Measurements from ENCODE around the gene ATXN10.
"Not testable (repeated sequence)": the region's sequence is repeated elsewhere in the genome, so short reads cannot be mapped to it uniquely, and the experiment has no call there.

Gene ATXN10

DNA sequence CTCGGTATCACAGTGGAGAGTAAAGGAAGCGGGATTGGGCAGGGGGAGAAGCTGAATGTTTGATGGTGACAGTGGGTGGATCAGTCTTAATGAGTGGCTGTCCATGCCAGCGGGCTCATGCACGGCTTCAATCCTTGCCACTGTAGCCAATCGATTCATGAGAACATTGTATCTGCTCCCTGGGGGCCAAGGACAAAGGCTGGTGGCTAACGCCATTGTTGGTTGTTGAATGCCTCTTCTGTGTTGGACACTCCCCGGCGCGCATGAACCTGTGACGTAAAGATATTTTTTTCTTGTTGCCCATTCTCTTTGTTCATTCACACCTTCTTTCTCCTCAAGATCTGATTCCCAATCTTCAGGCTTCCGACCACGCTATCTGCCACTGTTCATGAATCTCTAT lies 20.9 kb upstream of the ATXN10 start:
- TF ChIP-seq, protein P1, sequence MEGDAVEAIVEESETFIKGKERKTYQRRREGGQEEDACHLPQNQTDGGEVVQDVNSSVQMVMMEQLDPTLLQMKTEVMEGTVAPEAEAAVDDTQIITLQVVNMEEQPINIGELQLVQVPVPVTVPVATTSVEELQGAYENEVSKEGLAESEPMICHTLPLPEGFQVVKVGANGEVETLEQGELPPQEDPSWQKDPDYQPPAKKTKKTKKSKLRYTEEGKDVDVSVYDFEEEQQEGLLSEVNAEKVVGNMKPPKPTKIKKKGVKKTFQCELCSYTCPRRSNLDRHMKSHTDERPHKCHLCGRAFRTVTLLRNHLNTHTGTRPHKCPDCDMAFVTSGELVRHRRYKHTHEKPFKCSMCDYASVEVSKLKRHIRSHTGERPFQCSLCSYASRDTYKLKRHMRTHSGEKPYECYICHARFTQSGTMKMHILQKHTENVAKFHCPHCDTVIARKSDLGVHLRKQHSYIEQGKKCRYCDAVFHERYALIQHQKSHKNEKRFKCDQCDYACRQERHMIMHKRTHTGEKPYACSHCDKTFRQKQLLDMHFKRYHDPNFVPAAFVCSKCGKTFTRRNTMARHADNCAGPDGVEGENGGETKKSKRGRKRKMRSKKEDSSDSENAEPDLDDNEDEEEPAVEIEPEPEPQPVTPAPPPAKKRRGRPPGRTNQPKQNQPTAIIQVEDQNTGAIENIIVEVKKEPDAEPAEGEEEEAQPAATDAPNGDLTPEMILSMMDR (conservative IDR thresholded peaks at IDR 0.05; ENCODE audit: low read length): no peak
- no peak overlapping the region for H3K4me3 ChIP-seq (ENCODE audit: low read length)
- DNase-seq (ENCODE audit: low read depth): no peak

DNA sequence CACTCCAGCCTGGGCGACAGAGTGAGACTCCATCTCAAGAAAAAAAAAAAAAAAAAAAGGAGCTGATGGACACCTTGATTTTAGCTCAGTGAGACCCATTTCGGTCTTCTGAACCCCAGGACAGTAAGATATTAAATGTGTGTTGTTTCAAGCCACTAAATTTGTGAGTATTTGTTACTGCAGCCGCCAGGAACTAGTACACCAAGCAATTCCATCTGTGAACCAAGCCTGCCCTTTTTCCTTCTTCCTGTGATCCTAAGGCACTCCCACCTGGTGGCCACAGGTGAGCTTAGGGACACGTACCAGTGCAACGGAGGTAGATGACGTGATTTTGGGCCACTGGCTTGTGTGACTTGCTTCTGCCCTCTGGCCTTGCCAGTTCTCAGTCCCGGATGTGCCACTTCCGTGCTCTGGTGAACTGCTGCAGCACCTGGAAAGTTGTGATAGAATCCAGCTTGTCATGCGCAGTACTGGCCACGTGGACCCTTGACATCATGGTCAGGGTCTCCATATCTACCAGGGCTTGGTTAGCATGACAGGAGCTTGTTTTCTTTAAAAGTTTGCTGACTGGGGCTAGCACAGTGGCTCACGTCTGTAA lies 19.6 kb upstream of the ATXN10 start:
- TF ChIP-seq, protein P1 (conservative IDR thresholded peaks at IDR 0.05; ENCODE audit: low read length): no peak
- no peak overlapping the region for H3K4me3 ChIP-seq (ENCODE audit: low read length)
- no peak for DNase-seq (ENCODE audit: low read depth)

DNA sequence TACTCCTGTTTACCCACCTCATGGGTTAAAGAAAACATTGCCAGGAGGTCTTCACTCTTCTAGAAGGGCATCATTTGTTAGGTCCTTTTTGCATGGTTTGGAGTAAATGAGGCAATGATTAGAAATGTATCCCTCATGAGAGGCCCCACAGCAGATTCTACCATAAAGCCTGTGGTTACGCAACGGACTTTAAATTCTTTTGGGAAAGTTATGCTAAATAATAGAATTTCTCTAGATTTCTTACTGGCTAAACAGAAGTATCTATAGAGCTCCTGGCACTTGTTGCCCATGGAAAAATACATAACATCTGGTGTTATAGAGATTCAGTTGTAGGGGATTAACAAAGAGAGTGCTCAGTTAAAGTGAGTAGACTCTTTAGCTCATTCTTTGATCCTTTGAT lies 15.1 kb upstream of the ATXN10 start:
- peak; percentile 30 for DNase-seq (ENCODE audit: low read depth)
- H3K4me3 ChIP-seq (ENCODE audit: low read length): no peak overlapping the region
- TF ChIP-seq, protein P1 (conservative IDR thresholded peaks at IDR 0.05; ENCODE audit: low read length): no peak

DNA sequence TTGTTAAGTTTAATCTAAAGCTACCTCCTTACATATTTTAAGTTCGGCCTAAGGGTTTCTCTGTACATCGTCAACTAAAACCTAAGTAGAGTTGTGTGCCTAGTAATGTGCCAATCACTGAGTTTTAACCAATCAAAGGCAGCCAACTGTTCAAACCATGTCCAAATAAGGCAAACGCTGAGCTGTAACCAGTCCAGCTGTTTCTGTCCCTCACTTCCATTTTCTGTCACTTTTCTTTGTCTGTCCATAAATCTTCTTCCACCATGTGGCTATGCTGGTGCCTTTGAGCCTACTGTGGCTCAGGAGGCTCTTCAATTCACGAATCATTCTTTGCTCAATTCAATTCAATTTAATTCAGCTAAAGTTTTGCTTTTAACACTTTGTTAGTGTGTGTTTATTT lies 13.9 kb upstream of the ATXN10 start:
- DNase-seq (ENCODE audit: low read depth): no peak
- H3K4me3 ChIP-seq (ENCODE audit: low read length): no peak overlapping the region
- TF ChIP-seq, protein P1 (conservative IDR thresholded peaks at IDR 0.05; ENCODE audit: low read length): no peak

DNA sequence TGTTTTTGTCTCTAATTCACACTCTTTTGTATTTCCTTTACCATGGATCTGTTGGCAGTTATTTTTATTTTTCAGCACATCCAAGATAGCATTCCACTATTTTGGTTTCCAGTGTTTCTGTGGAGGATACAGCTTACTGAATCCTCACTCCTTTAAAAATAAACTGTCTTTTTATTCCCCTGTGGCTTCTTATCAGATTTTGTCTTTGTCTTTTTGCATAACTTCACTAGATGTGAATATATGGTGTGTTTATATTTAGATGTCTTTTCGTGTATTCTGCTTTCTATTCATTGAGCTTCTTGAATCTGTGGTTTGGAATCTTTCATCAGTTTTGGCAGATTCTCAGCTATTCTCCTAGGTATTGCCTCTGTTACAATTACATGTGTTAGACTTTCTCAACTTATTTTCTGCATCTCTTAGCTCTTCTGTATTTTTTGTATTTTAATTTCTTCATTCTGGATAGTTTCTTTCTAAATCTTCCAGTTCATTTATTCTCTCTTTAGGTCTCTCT lies 7.4 kb upstream of the ATXN10 start:
- peak; percentile 32 for DNase-seq (ENCODE audit: low read depth)
- TF ChIP-seq, protein P1 (conservative IDR thresholded peaks at IDR 0.05; ENCODE audit: low read length): no peak
- no peak overlapping the region for H3K4me3 ChIP-seq (ENCODE audit: low read length)

DNA sequence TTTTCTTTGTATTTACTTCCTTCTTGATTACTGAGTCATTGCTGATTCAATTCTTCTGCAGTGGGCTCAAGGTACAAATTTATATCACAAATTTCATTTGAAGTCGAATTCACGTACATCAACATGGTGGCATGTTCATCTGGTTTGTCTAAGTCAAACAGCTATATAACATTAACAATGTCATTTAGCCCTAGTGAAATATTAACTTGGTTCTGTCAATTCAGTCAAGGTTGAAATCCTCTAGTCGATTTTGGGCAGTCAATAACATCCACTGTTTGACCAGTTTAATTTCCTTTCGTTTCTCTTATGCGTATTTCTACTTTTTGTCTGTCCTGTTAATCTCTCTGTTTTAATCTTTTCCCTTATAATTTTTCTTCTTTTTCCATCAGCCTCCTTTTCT lies 4.1 kb upstream of the ATXN10 start:
- H3K4me3 ChIP-seq (ENCODE audit: low read length): no peak overlapping the region
- DNase-seq (ENCODE audit: low read depth): no peak
- TF ChIP-seq, protein P1 (conservative IDR thresholded peaks at IDR 0.05; ENCODE audit: low read length): no peak

DNA sequence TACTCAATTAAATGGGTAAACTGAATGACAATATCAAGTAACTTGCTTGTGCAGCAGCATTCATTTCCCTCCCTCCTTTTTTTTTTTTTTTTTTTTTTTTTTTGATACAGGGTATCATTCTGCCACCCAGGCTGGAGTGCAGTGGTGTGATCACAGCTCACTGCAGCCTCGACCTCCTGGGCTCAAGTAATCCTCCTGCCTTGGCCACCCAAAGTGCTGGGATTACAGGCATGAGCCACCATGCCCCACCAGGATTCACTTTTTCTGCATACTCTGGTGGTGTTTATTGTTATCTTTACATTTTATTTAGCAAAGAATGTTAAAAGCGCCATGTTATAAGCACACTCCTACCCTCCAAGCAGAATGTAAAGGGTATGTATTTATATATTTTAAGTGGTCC lies 1.3 kb upstream of the ATXN10 start:
- DNase-seq (ENCODE audit: low read depth); H3K4me3 ChIP-seq (ENCODE audit: low read length): not testable (repeated sequence)

Measured in AG10803 (cell line).